Nephron (organoid): Measurements from ENCODE around the gene RB1.

ENCODE experiments used
- H3K27ac Mint-ChIP-seq, 3 experiments: 2 replicates each; pipeline ENCODE4 v1.8.0; 2020; ENCODE audit warnings: mixed read lengths in 3 of 3, mild to moderate bottlenecking in 2 of 3, moderate library complexity in 1 of 3
- H3K27me3 Mint-ChIP-seq: 2 replicates; pipeline ENCODE4 v1.8.0; 2021; ENCODE audit warnings: low read depth, mild to moderate bottlenecking, moderate library complexity, mixed read lengths
- H3K36me3 Mint-ChIP-seq: 2 replicates; pipeline ENCODE4 v1.8.0; 2020; ENCODE audit warnings: low read depth, mixed read lengths
- H3K4me1 Mint-ChIP-seq: 2 replicates; pipeline ENCODE4 v1.8.0; 2020; ENCODE audit warnings: mixed read lengths
- H3K4me3 Mint-ChIP-seq, 3 experiments: 2 replicates each; pipeline ENCODE4 v1.8.0; 2020; ENCODE audit warnings: mild to moderate bottlenecking in 3 of 3, mixed read lengths in 3 of 3, moderate library complexity in 2 of 3
- H3K9me3 Mint-ChIP-seq: 2 replicates; pipeline ENCODE4 v1.8.0; 2020; ENCODE audit warnings: mixed read lengths
- TF ChIP-seq, protein P1 (sequence below), 3 experiments: fragments of 200-600 bp; sonication (generic); IDR thresholded peaks; one replicate each; pipeline ENCODE4 v1.5.0; 2021; ENCODE audit warnings: antibody characterized with exemption in 3 of 3; ENCODE audit not compliant: unreplicated experiment in 3 of 3

The RB1 gene

DNA sequence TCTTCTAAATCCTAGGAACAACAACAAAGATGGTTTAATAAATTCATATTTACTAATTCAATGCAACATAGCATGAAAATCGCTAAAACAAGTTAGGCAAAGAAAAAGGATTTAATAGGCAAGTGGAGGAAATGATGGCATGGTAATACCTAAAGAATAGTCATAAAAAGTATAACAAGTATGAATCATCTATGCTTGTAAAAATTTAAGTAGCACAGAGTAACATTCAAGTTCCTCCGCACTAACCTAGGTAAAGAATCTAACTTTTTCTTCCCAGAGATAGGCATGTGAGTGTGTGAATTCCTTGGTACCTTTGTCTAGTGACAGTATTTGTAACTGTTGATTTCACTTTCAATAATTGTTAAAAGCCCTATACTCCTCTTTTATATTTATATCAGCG lies 186.7 kb downstream of the RB1 start:
- H3K27me3 Mint-ChIP-seq: no peaks in the 10 kb centered on the region
- H3K4me1 Mint-ChIP-seq: no peaks in the 10 kb centered on the region
- no peak overlapping the region for H3K4me3 Mint-ChIP-seq
- H3K36me3 Mint-ChIP-seq: peaks cover 41% of the 10 kb centered on the region
- TF ChIP-seq, protein P1, sequence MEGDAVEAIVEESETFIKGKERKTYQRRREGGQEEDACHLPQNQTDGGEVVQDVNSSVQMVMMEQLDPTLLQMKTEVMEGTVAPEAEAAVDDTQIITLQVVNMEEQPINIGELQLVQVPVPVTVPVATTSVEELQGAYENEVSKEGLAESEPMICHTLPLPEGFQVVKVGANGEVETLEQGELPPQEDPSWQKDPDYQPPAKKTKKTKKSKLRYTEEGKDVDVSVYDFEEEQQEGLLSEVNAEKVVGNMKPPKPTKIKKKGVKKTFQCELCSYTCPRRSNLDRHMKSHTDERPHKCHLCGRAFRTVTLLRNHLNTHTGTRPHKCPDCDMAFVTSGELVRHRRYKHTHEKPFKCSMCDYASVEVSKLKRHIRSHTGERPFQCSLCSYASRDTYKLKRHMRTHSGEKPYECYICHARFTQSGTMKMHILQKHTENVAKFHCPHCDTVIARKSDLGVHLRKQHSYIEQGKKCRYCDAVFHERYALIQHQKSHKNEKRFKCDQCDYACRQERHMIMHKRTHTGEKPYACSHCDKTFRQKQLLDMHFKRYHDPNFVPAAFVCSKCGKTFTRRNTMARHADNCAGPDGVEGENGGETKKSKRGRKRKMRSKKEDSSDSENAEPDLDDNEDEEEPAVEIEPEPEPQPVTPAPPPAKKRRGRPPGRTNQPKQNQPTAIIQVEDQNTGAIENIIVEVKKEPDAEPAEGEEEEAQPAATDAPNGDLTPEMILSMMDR (IDR thresholded peaks at IDR 0.05; ENCODE audit: unreplicated experiment in 3 of 3): no peak
- H3K27ac Mint-ChIP-seq: no peak overlapping the region
- peaks cover 8% of the 10 kb centered on the region for H3K9me3 Mint-ChIP-seq

DNA sequence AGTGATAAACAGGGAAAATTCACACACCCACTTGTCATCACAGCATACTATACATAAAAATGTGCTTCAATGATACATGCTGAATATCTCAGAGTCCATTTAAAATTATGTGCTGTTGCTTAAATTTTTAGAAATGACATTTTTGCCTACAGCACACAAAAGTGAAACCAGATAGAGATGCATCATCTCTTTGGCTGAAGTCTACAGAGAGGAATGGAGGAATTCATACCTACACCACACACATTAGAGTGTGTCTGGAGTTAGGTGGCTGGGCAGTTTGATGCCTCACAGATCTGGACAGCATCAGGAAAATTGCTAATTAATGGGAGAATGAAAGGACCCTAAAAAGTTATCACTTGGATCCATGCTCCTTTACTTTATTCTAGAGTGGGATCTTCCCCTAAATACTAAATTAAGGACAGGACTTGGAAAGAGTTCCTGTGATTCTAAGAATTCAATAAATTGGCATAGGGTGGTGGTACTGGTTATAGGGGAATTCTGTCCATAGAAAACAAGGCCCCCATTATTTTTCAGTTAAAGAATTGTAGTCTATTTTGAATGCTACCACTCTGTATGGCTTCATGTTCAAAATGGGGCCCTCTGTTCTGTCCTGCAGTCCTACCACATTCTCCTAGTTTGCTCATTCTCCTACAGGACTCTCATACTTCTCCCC lies 188.0 kb downstream of the RB1 start:
- Mint-ChIP-seq H3K4me3 (no peak overlapping the region), H3K27ac (no peak overlapping the region), H3K4me1 (no peaks in the 10 kb centered on the region), H3K36me3 (peaks cover 32% of the 10 kb centered on the region), H3K27me3 (no peaks in the 10 kb centered on the region), H3K9me3 (peaks cover 8% of the 10 kb centered on the region)
- TF ChIP-seq, protein P1 (IDR thresholded peaks at IDR 0.05; ENCODE audit: unreplicated experiment in 3 of 3): no peak

DNA sequence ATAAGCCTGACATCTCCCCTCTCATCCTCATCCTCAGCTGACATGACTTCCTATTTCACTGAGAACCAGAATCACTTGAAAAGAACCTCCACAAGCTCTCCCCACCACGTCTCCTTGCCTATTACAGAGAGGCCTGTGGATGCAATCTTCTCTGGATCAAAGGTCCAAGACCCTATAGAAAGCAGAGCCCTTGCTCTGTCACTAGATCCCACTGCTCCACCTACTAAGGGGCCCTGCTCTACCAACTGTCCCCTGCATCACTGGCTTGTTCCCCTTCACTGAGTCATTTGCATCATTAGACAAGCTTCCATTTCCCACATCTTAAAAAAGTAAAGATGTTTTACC lies 188.5 kb downstream of the RB1 start:
- TF ChIP-seq, protein P1 (IDR thresholded peaks at IDR 0.05; ENCODE audit: unreplicated experiment in 3 of 3): no peak
- Mint-ChIP-seq H3K4me3 (no peak overlapping the region), H3K9me3 (peaks cover 8% of the 10 kb centered on the region), H3K27me3 (no peaks in the 10 kb centered on the region), H3K27ac (no peak overlapping the region), H3K36me3 (peaks cover 32% of the 10 kb centered on the region), H3K4me1 (no peaks in the 10 kb centered on the region)

DNA sequence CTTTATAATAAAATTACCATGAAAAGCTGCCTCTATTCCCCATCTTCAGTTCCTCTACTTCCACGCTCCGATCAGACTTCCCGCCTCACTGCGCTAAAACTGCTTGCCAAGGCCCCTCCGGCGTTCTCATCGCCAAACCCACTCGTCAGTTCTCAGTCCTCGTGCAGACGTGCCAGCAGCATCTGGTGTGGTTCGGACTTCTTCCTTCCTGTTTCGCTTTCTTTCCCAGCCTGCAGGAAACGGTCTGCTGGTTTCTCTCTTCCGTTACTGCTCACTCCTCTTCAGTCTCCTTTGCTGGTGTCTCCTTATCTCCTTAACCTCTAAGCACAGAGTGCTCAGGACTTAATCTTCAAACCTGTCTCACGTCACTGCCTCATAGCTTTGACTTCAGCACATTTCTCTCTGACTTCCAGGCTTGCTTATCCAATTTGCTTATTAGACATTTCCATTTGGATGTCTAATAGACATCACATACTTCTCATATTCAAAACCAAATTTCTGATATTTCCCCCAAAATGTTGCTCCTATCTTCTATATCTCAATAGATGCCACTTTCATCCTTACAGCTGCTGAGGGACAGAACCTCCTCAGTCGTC lies 189.0 kb downstream of the RB1 start:
- Mint-ChIP-seq H3K27ac (no peak overlapping the region), H3K27me3 (no peaks in the 10 kb centered on the region), H3K36me3 (peaks cover 31% of the 10 kb centered on the region), H3K9me3 (peaks cover 4% of the 10 kb centered on the region), H3K4me1 (no peaks in the 10 kb centered on the region), H3K4me3 (no peak overlapping the region)
- TF ChIP-seq, protein P1 (IDR thresholded peaks at IDR 0.05; ENCODE audit: unreplicated experiment in 3 of 3): no peak

DNA sequence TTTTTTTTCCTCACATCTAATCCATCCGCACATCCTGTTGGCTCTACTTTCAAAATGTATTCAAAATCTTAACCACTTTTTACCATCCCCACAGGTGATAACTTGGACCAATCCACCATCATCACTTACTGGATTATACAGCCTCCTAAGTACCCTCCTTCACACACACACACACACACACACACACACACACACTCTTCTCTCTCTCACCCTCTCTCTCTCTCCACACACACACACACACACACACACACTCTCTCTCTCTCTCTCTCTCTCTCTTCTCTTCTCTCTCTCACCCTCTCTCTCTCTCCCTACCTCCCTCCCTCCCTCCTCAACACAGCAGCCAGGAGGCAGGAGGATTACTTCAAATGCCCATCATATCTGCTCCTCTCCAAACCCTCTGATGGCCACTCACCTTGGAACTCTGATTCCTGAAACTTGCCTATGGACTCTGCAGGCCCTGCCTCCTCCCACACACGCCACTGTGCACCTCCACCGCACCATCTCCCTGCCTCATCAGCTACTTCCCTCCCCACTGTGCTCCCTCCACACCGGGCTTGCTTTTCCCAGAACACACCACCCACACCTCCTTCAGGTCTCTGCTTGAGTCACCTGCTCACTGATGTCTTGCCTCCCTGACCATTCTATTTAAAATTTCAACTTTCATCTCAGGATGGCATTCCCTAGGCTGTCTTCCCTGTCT lies 189.7 kb downstream of the RB1 start:
- no peak overlapping the region for H3K27ac Mint-ChIP-seq
- peaks cover 25% of the 10 kb centered on the region for H3K36me3 Mint-ChIP-seq
- TF ChIP-seq, protein P1 (IDR thresholded peaks at IDR 0.05; ENCODE audit: unreplicated experiment in 3 of 3): no peak
- no peaks in the 10 kb centered on the region for H3K4me1 Mint-ChIP-seq
- peaks cover 2% of the 10 kb centered on the region for H3K9me3 Mint-ChIP-seq
- H3K4me3 Mint-ChIP-seq: no peak overlapping the region
- H3K27me3 Mint-ChIP-seq: no peaks in the 10 kb centered on the region
